Measurements from ENCODE around the gene C5orf24.
"Not testable (repeated sequence)": the region's sequence is repeated elsewhere in the genome, so short reads cannot be mapped to it uniquely, and the experiment has no call there.

C5orf24 gene

DNA sequence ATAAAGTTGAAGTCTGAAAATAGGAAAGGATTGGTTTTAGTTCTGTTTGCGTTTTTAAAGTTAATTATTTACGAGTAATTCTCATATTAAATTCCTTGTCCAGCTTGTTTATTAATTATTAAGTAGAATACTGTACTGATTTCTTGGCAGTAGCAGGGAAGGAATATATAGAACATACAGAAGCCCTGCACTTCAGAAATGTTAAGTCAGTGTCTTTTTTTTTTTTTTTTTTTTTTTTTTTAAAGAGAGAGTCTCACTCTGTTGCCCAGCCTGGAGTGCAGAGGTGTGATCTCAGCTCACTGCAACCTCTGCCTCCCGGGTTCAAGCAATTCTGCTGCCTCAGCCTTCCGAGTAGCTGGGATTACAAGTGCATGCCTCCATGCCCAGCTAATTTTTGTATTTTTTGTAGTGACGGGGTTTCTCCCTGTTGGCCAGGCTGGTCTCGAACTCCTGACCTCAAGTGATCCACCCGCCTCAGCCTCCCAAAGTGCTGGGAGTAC lies 3.7 kb downstream of the C5orf24 start:
- DNase-seq = not testable (repeated sequence)
- intact Hi-C loops (cut with DNase I) = loop anchor here (5.0 to 10.0 kb wide), 2 partner anchors 58 to 95 kb away; partner anchors contain the start of genes DDX46 and PCBD2

DNA sequence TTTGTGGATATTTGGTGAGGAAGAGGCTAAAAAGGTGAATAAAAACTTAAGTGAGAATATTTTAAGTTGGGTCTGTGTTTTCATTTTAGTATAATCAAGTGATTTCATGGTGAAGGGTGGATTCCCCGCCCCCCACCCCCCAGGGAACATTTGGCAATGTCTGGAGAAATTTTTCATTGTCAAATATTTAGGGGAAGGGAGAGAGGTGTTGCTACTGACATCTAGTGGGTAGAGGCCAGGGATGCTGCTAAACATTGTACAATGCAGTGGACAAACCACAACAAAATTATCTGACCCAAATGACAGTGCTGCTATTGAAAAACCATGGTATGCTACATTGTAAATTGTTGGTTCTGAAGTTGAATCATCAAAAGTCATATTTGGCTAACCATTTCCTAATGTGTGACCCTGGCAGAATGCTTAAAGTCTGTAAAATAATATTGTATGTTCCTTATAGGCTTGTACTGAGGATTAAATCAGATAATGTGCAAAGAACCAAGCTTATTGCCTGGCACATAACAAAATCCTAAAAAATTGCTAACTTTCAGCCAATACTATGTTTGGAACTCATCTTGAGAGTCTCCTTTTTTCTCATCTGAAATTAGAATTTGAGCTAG lies 5.6 kb downstream of the C5orf24 start:
- intact Hi-C loops (cut with DNase I) = no loop called here
- DNase-seq = no peak

DNA sequence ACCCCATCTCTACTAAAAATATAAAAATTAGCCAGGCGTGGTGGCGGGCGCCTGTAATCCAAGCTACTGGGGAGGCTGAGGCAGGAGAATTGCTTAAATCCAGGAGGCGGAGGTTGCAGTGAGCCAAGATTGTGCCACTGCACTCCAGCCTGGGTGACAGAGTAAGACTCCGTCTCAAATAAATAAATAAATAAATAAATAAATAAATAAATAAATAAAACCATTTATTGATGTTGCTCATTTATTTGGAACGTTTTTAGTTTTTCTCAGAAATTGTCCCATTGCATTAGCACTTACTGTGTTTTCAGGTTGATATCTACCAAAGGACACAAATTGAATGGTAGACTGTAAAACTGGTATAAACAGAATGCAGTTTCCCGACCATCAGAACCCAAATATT lies 10.7 kb downstream of the C5orf24 start:
- DNase-seq = peak in 2 of 42 donors; percentile 0 to 1
- intact Hi-C loops (cut with DNase I) = not testable (repeated sequence)

DNA sequence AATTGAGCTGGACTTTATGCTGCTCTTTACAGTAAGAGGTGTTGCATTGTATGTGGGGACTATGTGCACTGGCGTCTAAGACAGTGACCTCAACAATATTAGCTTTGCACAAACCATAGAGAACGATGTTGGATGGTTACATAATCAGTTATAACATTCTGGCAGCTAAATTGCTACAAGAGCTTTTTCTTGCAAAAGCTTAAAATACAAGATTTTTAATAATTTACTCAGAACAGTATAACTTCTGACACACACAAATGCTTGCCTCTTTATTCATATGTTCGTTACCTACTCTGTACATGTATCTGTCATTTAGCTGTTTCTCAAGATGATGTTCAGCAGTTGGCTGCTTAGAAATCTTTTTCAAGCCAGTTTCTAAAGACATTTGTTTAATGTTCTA lies 11.6 kb downstream of the C5orf24 start:
- no peak for DNase-seq
- intact Hi-C loops (cut with DNase I) = no loop called here

DNA sequence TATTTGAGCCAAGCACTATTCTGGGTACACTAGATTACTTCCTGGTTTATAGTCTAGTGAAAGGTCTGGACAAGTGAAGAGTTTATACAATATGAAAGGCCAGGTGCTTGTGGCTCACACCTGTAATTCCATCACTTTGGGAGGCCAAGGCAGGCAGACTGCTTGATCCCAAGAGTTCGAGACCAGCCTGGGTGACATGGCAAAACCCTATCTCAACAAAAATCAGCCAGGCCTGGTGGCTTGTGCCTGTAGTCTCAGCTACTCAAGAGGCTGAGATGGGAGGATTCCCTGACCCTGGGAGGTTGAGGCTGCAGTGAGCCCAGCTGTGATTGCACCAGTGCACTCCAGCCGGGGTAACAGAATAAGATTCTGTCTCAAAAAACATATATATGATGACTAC lies 18.9 kb downstream of the C5orf24 start:
- no peak for DNase-seq
- intact Hi-C loops (cut with DNase I) = no loop called here

DNA sequence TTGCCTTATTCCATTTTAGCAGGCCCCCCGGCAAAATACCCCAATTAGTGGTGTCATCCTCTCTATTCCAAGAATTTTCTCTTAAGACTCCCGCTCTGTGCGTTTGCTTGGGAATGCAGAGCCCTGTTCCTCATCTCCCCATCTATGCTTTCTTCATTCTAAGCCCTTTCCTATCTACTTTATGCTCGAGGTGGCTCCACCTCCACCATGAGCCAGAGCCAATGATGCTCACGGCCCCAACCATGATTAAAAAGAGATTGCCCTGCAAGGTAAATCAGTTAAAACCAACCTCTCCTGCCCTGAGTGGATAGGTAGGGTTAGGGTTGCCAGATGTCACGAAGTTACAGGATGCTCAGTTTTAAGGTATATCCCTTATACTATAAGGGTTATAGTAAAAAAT lies 27.7 kb downstream of the C5orf24 start:
- intact Hi-C loops (cut with DNase I) = loop anchor here (10.0 kb wide), 1 partner anchor 349 kb away; the partner anchor contains the start of gene JADE2
- peak in 31 of 42 donors; percentile 8 to 75 (median 46) for DNase-seq

DNA sequence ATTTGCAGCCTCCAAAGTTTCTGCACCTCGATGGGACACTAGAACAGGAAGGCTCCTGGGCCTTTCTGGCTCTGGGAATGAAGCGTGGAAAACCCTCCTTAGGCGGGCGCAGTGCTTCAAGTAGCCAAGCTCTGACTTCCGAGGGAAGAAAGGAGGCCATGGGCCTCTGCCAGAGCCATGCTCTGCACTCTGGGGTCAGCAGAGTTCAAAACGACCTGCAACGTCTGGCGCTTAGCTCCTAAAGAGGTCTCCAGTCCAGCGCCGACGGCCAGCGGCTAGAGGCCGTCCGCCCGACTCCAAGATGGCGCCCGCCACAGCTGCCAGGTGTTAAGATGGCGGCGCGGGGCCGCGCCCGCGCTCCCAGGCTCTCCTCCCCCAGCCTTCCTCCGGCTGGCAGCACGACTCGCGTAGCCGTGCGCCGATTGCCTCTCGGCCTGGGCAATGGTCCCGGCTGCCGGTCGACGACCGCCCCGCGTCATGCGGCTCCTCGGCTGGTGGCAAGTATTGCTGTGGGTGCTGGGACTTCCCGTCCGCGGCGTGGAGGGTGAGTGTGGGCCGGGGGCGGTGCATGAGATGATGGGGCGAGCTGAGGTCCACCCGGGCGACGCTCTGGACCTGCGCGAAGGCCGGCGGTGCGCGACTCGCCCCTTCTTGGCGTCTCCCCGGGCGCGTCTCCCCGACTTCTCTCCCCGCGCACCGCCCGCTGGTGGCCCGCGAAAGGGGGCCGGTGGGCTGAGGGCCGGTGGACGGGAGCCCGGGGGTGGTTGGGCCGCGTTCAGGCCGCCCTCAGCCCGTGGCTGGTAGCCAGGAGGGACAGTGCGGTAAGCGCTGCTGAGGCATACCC lies 28.4 kb downstream of the C5orf24 start, which contains the start of gene TXNDC15:
TSS of gene TXNDC15 (plus strand) at position 385 of the 844 bp plus-strand sequence. CDS start at position 442, 57 bp downstream.
- intact Hi-C loops (cut with DNase I) = loop anchor here (2.0 to 10.0 kb wide), 2 partner anchors 27 to 349 kb away; partner anchors contain the start of gene JADE2

DNA sequence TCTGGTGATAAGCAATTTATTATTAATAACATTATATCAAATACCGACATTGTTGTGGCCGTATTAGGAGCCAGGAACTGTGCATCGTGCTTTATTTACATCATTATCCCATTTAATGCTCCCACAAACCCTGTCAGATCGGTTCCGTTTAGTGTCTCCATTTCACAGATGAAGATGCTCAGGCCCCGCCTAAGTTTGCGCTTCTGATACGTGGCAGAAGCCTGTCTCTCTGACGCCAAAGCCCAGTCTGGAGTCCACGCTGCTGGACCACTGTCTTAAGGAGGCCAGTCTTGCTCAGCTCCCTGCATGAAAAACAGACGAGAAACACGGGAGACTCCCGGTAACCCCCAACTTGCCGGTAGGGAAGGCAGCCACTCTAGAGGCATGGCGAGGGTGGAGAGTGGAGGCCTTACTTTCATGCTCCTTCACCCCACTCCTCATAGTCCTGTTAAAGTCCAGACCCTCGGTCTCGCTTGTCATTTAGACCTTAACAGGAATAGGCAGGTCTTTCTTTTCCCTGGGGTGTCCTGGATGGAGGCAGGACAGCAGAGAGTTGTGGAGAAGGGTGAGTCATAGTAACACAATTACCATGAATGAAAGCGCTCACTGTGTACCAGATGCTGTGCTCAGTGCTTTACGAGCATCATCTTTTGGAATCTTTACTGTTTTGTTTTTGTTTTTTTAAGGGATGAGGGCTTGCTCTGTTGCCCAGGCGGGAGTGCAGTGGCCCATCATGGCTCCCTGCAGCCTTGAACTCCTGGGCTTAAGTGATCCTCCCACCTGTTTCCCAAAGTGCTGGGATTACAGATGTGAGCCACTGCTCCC lies 29.3 kb downstream of the C5orf24 start:
- DNase-seq = peak; percentile 45 to 86 (median 69)
- intact Hi-C loops (cut with DNase I) = loop anchor here (2.0 to 10.0 kb wide), 2 partner anchors 28 to 350 kb away; partner anchors contain the start of gene JADE2

More for the DNA sequence above, 28.4 kb downstream of the C5orf24 start, which contains the start of gene TXNDC15:
- peak; percentile 69 to 95 (median 89) for DNase-seq

DNA sequence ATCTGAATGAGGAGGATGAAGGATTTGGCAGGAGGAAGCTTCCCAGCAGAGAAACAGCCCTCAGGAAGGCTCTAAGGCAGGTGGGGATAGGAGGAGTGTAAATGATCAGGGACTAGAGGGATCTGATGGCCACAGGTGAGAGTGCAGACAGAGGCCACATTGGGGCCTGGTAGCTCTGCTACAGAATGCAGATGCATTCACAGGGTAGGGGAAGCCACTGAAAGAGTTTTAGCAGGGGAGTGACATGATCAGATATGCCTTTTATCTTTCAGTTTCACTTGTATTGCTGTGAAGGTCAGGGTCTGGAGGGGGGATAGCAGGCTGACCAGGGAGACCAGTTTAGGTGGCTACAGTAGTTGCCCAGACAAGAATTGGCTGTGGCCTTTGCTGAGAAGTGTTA lies 31.4 kb downstream of the C5orf24 start:
- no peak for DNase-seq
- intact Hi-C loops (cut with DNase I) = loop anchor here (2.0 to 10.0 kb wide), 2 partner anchors 28 to 352 kb away; partner anchors contain the start of genes JADE2 and PCBD2

DNA sequence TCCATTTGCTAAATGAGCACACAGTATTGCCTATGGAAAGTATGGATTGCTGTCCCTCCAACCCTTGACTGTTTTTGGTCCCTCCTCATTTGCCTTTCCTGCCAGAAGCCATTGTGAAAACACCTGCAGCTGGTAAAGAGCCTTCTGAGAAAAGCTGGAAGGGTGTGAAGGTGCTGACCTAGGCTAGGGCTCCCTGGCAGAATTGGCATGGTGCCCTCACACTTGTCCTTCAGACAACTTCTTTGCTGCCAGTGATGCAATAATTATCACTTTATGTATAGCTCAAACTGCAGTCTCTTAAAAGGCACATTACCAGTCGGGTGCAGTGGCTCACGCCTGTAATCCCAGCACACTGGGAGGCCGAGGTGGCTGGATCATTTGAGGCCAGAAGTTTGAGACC lies 32.6 kb downstream of the C5orf24 start:
- intact Hi-C loops (cut with DNase I) = loop anchor here (10.0 kb wide), 1 partner anchor 354 kb away; the partner anchor contains the start of gene JADE2
- no peak for DNase-seq

DNA sequence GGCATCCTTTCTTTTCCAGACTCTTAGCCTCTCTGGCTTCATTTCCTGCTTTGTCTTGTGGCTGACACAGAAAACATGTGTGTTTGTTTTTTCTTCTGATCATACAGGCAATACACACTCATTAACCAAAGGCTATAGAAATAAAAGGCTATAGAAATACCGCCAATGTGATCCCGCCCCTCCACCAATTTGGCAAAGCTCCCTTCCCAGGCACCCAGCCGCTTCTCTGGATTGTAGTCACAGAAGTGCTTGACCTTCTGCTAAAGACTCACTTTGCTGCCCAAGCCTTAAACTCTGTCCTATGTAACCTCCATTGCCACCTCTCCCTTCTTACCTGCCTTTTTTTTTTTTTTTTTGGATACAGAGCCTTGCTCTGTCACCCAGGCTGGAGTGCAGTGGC lies 33.7 kb downstream of the C5orf24 start:
- intact Hi-C loops (cut with DNase I) = loop anchor here (10.0 kb wide), 1 partner anchor 355 kb away; the partner anchor contains the start of gene JADE2
- DNase-seq = no peak

DNA sequence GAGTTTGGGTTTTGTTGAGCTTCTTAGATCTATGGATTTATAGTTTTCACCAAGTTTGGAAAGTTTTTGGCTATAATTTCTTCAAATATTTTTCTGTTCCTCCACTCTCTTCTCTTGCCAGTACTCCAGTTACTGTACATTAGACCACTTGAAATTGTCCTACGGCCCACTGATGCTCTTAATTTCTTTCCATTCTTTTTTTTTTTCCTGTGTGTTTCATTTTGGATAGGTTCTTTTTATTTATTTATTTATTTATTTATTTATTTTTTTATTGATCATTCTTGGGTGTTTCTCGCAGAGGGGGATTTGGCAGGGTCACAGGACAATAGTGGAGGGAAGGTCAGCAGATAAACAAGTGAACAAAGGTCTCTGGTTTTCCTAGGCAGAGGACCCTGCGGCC lies 35.2 kb downstream of the C5orf24 start:
- intact Hi-C loops (cut with DNase I); DNase-seq: not testable (repeated sequence)

DNA sequence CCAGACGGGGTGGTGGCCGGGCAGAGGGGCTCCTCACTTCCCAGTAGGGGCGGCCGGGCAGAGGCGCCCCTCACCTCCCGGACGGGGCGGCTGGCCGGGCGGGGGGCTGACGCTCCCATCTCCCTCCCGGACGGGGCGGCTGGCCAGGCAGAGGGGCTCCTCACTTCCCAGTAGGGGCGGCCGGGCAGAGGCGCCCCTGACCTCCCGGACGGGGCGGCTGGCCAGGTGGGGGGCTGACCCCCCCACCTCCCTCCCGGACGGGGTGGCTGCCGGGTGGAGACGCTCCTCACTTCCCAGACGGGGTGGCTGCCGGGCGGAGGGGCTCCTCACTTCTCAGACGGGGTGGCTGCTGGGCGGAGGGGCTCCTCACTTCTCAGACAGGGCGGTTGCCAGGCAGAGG lies 35.9 kb downstream of the C5orf24 start:
- intact Hi-C loops (cut with DNase I); DNase-seq: not testable (repeated sequence)

DNA sequence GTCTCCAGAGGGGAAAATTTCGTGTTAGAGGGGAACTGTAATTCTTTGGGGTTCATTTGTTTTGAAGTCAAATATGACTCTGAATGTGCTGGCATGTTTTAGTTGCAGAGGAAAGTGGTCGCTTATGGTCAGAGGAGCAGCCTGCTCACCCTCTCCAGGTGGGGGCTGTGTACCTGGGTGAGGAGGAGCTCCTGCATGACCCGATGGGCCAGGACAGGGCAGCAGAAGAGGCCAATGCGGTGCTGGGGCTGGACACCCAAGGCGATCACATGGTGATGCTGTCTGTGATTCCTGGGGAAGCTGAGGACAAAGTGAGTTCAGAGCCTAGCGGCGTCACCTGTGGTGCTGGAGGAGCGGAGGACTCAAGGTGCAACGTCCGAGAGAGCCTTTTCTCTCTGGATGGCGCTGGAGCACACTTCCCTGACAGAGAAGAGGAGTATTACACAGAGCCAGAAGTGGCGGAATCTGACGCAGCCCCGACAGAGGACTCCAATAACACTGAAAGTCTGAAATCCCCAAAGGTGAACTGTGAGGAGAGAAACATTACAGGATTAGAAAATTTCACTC lies 41.9 kb downstream of the C5orf24 start:
- intact Hi-C loops (cut with DNase I) = no loop called here
- no peak for DNase-seq

DNA sequence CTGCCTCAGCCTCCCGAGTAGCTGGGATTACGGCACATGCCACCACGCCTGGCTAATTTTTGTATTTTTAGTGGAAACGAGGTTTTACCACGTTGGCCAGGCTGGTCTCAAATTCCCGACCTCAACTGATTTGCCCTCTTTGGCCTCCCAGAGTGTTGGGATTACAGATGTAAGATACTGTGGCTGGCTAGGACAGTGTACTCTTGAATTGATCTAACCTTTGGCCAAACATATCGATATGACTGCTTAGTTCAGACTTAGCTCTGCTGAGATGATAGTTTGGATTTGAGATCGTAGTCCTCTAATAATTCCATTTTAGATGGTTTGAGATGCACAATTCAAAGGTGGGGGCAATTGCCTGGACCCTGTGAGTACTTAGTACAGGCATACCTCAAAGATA lies 43.6 kb downstream of the C5orf24 start:
- DNase-seq = no peak
- intact Hi-C loops (cut with DNase I) = no loop called here

DNA sequence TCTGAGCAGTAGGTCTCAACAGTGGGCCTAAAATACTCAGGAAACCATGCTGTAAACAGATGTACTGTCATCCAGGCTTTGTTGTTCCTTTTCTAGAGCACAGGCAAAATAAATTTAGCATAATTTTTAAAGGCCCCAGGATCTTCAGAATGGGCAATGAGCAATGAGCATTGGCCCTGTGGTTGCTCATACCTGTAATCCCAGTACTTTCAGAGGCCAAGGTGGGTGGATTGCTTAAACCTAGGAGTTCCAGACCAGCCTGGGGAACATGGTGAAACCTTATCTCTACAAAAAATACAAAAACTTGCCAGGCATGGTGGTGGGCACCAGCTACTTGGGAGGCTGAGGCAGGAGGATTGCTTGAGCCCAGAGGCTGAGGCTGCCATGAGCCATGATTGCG lies 45.7 kb downstream of the C5orf24 start:
- DNase-seq = no peak
- intact Hi-C loops (cut with DNase I) = no loop called here

DNA sequence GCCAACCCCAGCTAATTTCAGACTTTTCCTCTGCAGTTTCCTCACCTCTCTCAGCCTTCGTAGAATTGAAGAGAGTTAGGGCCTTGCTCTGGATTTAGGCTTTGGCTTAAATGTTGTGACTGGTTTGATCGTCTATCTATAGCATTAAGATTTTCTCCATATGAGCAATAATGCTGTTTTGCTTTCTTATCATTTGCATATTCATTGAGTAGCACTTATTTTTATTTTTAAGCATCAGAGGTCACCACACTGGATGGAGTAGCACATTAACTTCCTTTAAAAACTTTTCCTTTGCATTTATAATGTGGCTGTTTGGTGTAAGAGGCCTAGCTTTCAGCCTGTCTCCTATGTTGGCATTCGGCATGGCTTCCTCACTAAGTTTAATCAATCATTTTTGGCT lies 46.5 kb downstream of the C5orf24 start:
- intact Hi-C loops (cut with DNase I) = no loop called here
- DNase-seq = no peak

DNA sequence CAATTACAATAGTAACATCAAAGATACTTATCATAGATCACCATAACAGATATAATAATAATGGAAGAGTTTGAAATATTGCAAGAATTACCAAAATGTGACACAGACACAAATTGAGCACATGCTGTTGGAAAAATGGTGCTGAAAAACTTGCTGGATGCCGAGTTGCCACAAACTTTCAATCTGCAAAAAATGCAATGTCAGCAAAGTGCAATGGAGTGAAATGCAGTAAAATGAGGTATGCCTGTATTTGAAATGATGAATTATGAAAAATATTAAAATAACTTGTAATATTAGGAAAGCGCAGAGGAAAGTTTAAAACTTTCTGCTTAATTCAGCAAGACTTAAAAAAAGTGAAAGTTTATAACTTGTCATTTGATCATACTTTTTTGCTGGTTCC lies 47.2 kb downstream of the C5orf24 start:
- intact Hi-C loops (cut with DNase I) = no loop called here
- no peak for DNase-seq

All from head of caudate nucleus (tissue), 42 donors.